ENCODE data around the gene ATP2A2. TPM values are rescaled to one million over a fixed set of nuclear protein-coding genes. Genes with fewer than 3 reads are reported as not detected.

ATP2A2 gene
- total RNA-seq, 1 experiment from 2014 or later, result 239 TPM

DNA sequence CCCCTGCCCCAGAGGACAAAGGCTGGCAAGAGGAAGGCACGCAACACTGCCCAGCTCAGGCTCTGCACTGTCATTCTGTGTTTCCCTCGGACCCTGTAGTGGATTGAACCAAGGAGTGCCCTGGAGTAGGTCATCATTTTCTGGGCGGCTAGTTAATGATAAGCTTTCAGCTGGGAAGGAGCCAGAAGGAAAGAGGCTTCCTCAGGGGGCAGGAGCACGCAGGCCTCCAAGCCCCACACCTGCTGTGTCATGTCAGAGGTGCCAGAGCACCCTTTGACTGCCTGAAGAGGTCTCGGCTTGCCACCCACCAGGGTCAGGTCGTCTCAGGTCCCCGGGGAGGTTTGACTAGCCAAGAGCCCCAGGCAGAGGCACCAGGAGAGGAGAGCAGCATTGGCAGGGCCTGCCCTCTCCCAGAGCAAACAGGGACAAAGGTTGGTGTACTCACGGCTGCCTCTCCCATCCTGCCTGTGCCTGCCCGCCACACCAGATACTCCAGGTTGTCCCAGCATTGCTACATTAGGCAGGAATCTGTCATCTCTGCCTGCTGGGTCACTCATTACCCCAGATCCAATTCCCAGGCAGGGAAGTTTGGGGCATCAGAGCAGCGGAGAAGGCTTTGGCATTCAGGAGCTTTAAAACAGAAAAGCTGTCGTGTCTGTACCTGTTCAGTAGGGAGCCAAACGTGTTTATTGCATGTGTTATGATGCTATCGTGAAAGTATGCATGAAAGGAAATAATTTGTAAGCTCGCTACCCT lies 33.5 kb upstream of the ATP2A2 start (continued):
- TF ChIP-seq, protein P1, sequence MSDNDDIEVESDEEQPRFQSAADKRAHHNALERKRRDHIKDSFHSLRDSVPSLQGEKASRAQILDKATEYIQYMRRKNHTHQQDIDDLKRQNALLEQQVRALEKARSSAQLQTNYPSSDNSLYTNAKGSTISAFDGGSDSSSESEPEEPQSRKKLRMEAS (IDR thresholded peaks at IDR 0.05), result no peak
- TF ChIP-seq EGR1 (IDR thresholded peaks at IDR 0.05; ENCODE audit: low read depth) (no peak), YY1 (IDR thresholded peaks at IDR 0.05; ENCODE audit: extremely low read depth, insufficient replicate concordance, low read depth, low read length) (no peak), FOSL1 (IDR thresholded peaks at IDR 0.05; ENCODE audit: low read depth) (no peak), TCF7L2 (IDR thresholded peaks at IDR 0.05; ENCODE audit: borderline replicate concordance, extremely low read depth, insufficient read depth, insufficient read length) (no peak), RAD21 (IDR thresholded peaks at IDR 0.05; ENCODE audit: low read depth) (no peak)

DNA sequence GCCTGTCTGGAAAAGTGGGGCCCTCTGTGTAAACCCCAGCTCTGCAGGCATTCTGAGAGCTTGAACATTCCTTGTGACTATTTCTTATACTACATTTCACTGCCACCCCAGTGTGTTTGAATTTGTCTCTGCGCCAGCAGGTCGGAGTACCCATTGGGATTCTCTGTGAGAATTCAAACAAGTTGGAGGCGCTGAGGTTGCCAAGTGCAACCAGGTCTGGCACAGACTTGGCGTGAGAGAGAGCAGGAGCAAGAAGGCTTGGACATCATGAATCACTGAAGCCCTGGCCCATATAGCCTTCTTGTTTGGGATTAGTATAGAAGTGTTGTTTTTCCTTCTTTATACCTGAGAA lies 33.0 kb upstream of the ATP2A2 start:
- H3K27ac ChIP-seq (ENCODE audit: low read depth, low read length), result no peak overlapping the region
- H3K9me2 ChIP-seq (ENCODE audit: insufficient read depth), result no peaks in the 10 kb centered on the region
- ChIA-PET POLR2A (no interaction called here), CTCF (no interaction called here), RAD21 (ENCODE audit: low non-redundant PET in 1 of 2, low total read pairs in 2 of 2, uncharacterized antibody in 2 of 2, unreplicated experiment in 2 of 2) (no interaction called here)
- H3K4me1 ChIP-seq (ENCODE audit: control insufficient read depth in 1 of 2, insufficient read depth in 2 of 2, low read length in 2 of 2), result peaks cover 16 to 27% of the 10 kb centered on the region in 2 experiments
- H3K36me3 ChIP-seq (ENCODE audit: control insufficient read depth in 1 of 2, insufficient read depth in 2 of 2, low read length in 2 of 2), result no peaks in the 10 kb centered on the region
- H3K4me2 ChIP-seq (ENCODE audit: low read length), result peak overlapping the region; percentile 44
- no peak for DNase-seq (ENCODE audit: low read depth, low spot score)
- no peak overlapping the region for H3K4me3 ChIP-seq (replicated peaks in 1 of 2; ENCODE audit: low read depth in 1 of 2, low read length in 2 of 2)
- no peaks in the 10 kb centered on the region for H3K9me3 ChIP-seq (ENCODE audit: control insufficient read depth in 1 of 2, insufficient read depth in 1 of 2, low read depth in 1 of 2, low read length in 2 of 2)
- BruUV-seq (replicated peaks), result no TSS peak
- H4K20me1 ChIP-seq (ENCODE audit: insufficient read depth), result no peaks in the 10 kb centered on the region
- TF ChIP-seq ELF1 (IDR thresholded peaks at IDR 0.05; ENCODE audit: borderline replicate concordance, low read depth), result no peak
- TF ChIP-seq JUND (IDR thresholded peaks at IDR 0.05), result no peak
- TF ChIP-seq EGR1 (IDR thresholded peaks at IDR 0.05; ENCODE audit: low read depth), result no peak
- TF ChIP-seq, protein P2, sequence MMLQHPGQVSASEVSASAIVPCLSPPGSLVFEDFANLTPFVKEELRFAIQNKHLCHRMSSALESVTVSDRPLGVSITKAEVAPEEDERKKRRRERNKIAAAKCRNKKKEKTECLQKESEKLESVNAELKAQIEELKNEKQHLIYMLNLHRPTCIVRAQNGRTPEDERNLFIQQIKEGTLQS (IDR thresholded peaks at IDR 0.05), result no peak
- TF ChIP-seq, protein P3, sequence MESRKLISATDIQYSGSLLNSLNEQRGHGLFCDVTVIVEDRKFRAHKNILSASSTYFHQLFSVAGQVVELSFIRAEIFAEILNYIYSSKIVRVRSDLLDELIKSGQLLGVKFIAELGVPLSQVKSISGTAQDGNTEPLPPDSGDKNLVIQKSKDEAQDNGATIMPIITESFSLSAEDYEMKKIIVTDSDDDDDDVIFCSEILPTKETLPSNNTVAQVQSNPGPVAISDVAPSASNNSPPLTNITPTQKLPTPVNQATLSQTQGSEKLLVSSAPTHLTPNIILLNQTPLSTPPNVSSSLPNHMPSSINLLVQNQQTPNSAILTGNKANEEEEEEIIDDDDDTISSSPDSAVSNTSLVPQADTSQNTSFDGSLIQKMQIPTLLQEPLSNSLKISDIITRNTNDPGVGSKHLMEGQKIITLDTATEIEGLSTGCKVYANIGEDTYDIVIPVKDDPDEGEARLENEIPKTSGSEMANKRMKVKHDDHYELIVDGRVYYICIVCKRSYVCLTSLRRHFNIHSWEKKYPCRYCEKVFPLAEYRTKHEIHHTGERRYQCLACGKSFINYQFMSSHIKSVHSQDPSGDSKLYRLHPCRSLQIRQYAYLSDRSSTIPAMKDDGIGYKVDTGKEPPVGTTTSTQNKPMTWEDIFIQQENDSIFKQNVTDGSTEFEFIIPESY (IDR thresholded peaks at IDR 0.05; ENCODE audit: extremely low read depth, insufficient replicate concordance, low read length), result no peak
- TF ChIP-seq ZFX (IDR thresholded peaks at IDR 0.05), result no peak
- no peak for TF ChIP-seq SP1 (IDR thresholded peaks at IDR 0.05; ENCODE audit: low read depth)
- TF ChIP-seq POLR2A (IDR thresholded peaks at IDR 0.05; ENCODE audit: borderline replicate concordance, extremely low read depth, insufficient read depth, insufficient read length), result no peak
- TF ChIP-seq SRF (IDR thresholded peaks at IDR 0.05; ENCODE audit: low read depth), result no peak
- TF ChIP-seq, protein P4, sequence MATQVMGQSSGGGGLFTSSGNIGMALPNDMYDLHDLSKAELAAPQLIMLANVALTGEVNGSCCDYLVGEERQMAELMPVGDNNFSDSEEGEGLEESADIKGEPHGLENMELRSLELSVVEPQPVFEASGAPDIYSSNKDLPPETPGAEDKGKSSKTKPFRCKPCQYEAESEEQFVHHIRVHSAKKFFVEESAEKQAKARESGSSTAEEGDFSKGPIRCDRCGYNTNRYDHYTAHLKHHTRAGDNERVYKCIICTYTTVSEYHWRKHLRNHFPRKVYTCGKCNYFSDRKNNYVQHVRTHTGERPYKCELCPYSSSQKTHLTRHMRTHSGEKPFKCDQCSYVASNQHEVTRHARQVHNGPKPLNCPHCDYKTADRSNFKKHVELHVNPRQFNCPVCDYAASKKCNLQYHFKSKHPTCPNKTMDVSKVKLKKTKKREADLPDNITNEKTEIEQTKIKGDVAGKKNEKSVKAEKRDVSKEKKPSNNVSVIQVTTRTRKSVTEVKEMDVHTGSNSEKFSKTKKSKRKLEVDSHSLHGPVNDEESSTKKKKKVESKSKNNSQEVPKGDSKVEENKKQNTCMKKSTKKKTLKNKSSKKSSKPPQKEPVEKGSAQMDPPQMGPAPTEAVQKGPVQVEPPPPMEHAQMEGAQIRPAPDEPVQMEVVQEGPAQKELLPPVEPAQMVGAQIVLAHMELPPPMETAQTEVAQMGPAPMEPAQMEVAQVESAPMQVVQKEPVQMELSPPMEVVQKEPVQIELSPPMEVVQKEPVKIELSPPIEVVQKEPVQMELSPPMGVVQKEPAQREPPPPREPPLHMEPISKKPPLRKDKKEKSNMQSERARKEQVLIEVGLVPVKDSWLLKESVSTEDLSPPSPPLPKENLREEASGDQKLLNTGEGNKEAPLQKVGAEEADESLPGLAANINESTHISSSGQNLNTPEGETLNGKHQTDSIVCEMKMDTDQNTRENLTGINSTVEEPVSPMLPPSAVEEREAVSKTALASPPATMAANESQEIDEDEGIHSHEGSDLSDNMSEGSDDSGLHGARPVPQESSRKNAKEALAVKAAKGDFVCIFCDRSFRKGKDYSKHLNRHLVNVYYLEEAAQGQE (IDR thresholded peaks at IDR 0.05; ENCODE audit: low read depth), result no peak
- TF ChIP-seq, protein P5, sequence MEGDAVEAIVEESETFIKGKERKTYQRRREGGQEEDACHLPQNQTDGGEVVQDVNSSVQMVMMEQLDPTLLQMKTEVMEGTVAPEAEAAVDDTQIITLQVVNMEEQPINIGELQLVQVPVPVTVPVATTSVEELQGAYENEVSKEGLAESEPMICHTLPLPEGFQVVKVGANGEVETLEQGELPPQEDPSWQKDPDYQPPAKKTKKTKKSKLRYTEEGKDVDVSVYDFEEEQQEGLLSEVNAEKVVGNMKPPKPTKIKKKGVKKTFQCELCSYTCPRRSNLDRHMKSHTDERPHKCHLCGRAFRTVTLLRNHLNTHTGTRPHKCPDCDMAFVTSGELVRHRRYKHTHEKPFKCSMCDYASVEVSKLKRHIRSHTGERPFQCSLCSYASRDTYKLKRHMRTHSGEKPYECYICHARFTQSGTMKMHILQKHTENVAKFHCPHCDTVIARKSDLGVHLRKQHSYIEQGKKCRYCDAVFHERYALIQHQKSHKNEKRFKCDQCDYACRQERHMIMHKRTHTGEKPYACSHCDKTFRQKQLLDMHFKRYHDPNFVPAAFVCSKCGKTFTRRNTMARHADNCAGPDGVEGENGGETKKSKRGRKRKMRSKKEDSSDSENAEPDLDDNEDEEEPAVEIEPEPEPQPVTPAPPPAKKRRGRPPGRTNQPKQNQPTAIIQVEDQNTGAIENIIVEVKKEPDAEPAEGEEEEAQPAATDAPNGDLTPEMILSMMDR (IDR thresholded peaks at IDR 0.05 in 2 of 3, conservative IDR thresholded peaks at IDR 0.05 in 1 of 3; ENCODE audit: borderline replicate concordance in 1 of 3, insufficient read depth in 1 of 3, low read depth in 2 of 3, low read length in 2 of 3), result no peak
- intact Hi-C loops (cut with micrococcal nuclease), result no loop called here
- H3K79me2 ChIP-seq (ENCODE audit: insufficient read depth, low read length), result no peaks in the 10 kb centered on the region
- ATAC-seq, result no peak
- H2AFZ ChIP-seq (ENCODE audit: low read depth, low read length, poor library complexity, severe bottlenecking), result no peak overlapping the region
- H3K9ac ChIP-seq (ENCODE audit: low read length), result no peak overlapping the region
- H3K27me3 ChIP-seq (ENCODE audit: insufficient read depth, low read length), result no peaks in the 10 kb centered on the region
